H9 (cell line): Measurements from ENCODE around the gene ZNF365. TPM values are rescaled to one million over a fixed set of nuclear protein-coding genes. Genes with fewer than 3 reads are reported as not detected.

Experiments used
- DNase-seq: peaks from one replicate; pipeline ENCODE4 v3.0.0-alpha.2; 2017
- H2AFZ ChIP-seq: one replicate; pipeline ENCODE4 v1.6.1; 2013; ENCODE audit warnings: mild to moderate bottlenecking, low read length, control low read depth, moderate library complexity
- H2AK5ac ChIP-seq: 2 replicates; pipeline ENCODE4 v1.6.1; 2013; ENCODE audit warnings: low read length, control low read depth, mixed read lengths; ENCODE audit not compliant: insufficient read length
- H2BK120ac ChIP-seq: one replicate; pipeline ENCODE4 v1.6.1; 2013; ENCODE audit warnings: low read depth, mild to moderate bottlenecking, low read length, control low read depth, inconsistent platforms; ENCODE audit not compliant: poor library complexity, severe bottlenecking
- H2BK12ac ChIP-seq: 2 replicates; pipeline ENCODE4 v1.6.1; 2013; ENCODE audit warnings: low read length, control low read depth, mixed read lengths, low read depth; ENCODE audit not compliant: insufficient read length
- H2BK15ac ChIP-seq: 2 replicates; pipeline ENCODE4 v1.6.1; 2013; ENCODE audit warnings: low read depth, low read length, control low read depth
- H2BK20ac ChIP-seq: one replicate; pipeline ENCODE4 v1.6.1; 2013; ENCODE audit warnings: low read depth, mild to moderate bottlenecking, low read length, control low read depth, inconsistent platforms; ENCODE audit not compliant: poor library complexity, severe bottlenecking
- H2BK5ac ChIP-seq: 2 replicates; pipeline ENCODE4 v1.6.1; 2013; ENCODE audit warnings: low read length, control low read depth, mixed read lengths; ENCODE audit not compliant: insufficient read length
- H3K14ac ChIP-seq: 2 replicates; pipeline ENCODE4 v1.6.1; 2013; ENCODE audit warnings: low read length, control low read depth; ENCODE audit not compliant: insufficient read depth
- H3K18ac ChIP-seq: 2 replicates; pipeline ENCODE4 v1.6.1; 2013; ENCODE audit warnings: low read depth, mild to moderate bottlenecking, mixed read lengths, low read length, control low read depth; ENCODE audit not compliant: insufficient read length
- H3K23ac ChIP-seq: 2 replicates; pipeline ENCODE4 v1.6.1; 2013; ENCODE audit warnings: low read length, control low read depth, mixed read lengths, low read depth; ENCODE audit not compliant: insufficient read length
- H3K23me2 ChIP-seq: 2 replicates; pipeline ENCODE4 v1.6.1; 2013; ENCODE audit warnings: low read depth, mild to moderate bottlenecking, mixed read lengths, low read length, control low read depth; ENCODE audit not compliant: insufficient read length, poor library complexity, severe bottlenecking
- H3K27ac ChIP-seq: 2 replicates; pipeline ENCODE4 v1.5.1; 2013; ENCODE audit warnings: low read length, control low read depth, mixed read lengths, low read depth; ENCODE audit not compliant: insufficient read length
- H3K27me3 ChIP-seq: 2 replicates; pipeline ENCODE4 v1.6.1; 2013; ENCODE audit warnings: low read length, control low read depth, inconsistent platforms; ENCODE audit not compliant: insufficient read depth
- H3K4ac ChIP-seq: 2 replicates; pipeline ENCODE4 v1.6.1; 2013; ENCODE audit warnings: low read depth, mild to moderate bottlenecking, control low read depth, inconsistent platforms, low read length, moderate library complexity
- H3K4me1 ChIP-seq: 2 replicates; pipeline ENCODE4 v1.6.1; 2013; ENCODE audit warnings: low read length, control low read depth, inconsistent platforms; ENCODE audit not compliant: insufficient read depth
- H3K4me2 ChIP-seq: 2 replicates; pipeline ENCODE4 v1.6.1; 2013; ENCODE audit warnings: low read length, control low read depth, mixed read lengths; ENCODE audit not compliant: insufficient read length, insufficient read depth
- H3K56ac ChIP-seq: 2 replicates; pipeline ENCODE4 v1.6.1; 2013; ENCODE audit warnings: low read depth, mild to moderate bottlenecking, mixed read lengths, low read length, control low read depth; ENCODE audit not compliant: insufficient read length
- H3K79me1 ChIP-seq: 2 replicates; pipeline ENCODE4 v1.6.1; 2013; ENCODE audit warnings: low read depth, mild to moderate bottlenecking, moderate library complexity, low read length, control low read depth, inconsistent platforms; ENCODE audit not compliant: insufficient read depth, poor library complexity, severe bottlenecking
- H3K79me2 ChIP-seq: 2 replicates; pipeline ENCODE4 v1.6.1; 2013; ENCODE audit warnings: low read length, control low read depth, inconsistent platforms; ENCODE audit not compliant: insufficient read depth
- H3K9ac ChIP-seq: 2 replicates; pipeline ENCODE4 v1.6.1; 2013; ENCODE audit warnings: low read length, control low read depth, mixed read lengths; ENCODE audit not compliant: insufficient read length; ENCODE audit errors: extremely low read depth
- H3K9me3 ChIP-seq: one replicate; pipeline ENCODE4 v1.6.1; 2013; ENCODE audit warnings: low read depth, low read length, inconsistent platforms; ENCODE audit not compliant: control insufficient read depth
- H3T11ph ChIP-seq: one replicate; pipeline ENCODE4 v1.6.1; 2013; ENCODE audit warnings: mild to moderate bottlenecking, low read length, control low read depth, inconsistent platforms
- H4K20me1 ChIP-seq: one replicate; pipeline ENCODE4 v1.6.1; 2013; ENCODE audit not compliant: control insufficient read depth, insufficient read length, insufficient read depth
- H4K5ac ChIP-seq: 2 replicates; pipeline ENCODE4 v1.6.1; 2013; ENCODE audit warnings: low read depth, mild to moderate bottlenecking, mixed read lengths, low read length, control low read depth; ENCODE audit not compliant: insufficient read length
- H4K8ac ChIP-seq: replicated peaks from 2 replicates; pipeline ENCODE4 v1.6.1; 2013; ENCODE audit warnings: low read length, control low read depth, mixed read lengths, low read depth; ENCODE audit not compliant: insufficient read length
- H4K91ac ChIP-seq: 2 replicates; pipeline ENCODE4 v1.6.1; 2013; ENCODE audit warnings: low read depth, mild to moderate bottlenecking, moderate library complexity, mixed read lengths, low read length, control low read depth; ENCODE audit not compliant: insufficient read length
- H3K27ac Mint-ChIP-seq, 3 experiments: 2 replicates in 2 of 3; 3 replicates in 1 of 3; pipeline ENCODE4 v1.8.0; 2020 to 2021; ENCODE audit warnings: mixed read lengths in 3 of 3, mild to moderate bottlenecking in 1 of 3, moderate library complexity in 1 of 3
- H3K27me3 Mint-ChIP-seq: 2 replicates; pipeline ENCODE4 v1.8.0; 2021; ENCODE audit warnings: low read depth, mild to moderate bottlenecking, moderate library complexity, mixed read lengths
- H3K36me3 Mint-ChIP-seq, 3 experiments: 2 replicates in 2 of 3; 3 replicates in 1 of 3; pipeline ENCODE4 v1.8.0; 2020 to 2021; ENCODE audit warnings: low read depth in 3 of 3, mixed read lengths in 3 of 3; ENCODE audit not compliant: insufficient read depth in 1 of 3
- H3K4me1 Mint-ChIP-seq, 2 experiments: 2 replicates each; pipeline ENCODE4 v1.8.0; 2020; ENCODE audit warnings: mixed read lengths in 2 of 2
- H3K4me3 Mint-ChIP-seq, 2 experiments: 2 replicates in 1 of 2; 3 replicates in 1 of 2; pipeline ENCODE4 v1.8.0; 2020 to 2021; ENCODE audit warnings: mild to moderate bottlenecking in 2 of 2, mixed read lengths in 2 of 2, moderate library complexity in 1 of 2
- H3K9me3 Mint-ChIP-seq, 2 experiments: 2 replicates in 1 of 2; 3 replicates in 1 of 2; pipeline ENCODE4 v1.8.0; 2020; ENCODE audit warnings: mild to moderate bottlenecking in 2 of 2, mixed read lengths in 2 of 2, moderate library complexity in 1 of 2
- WGBS: extraction: QIAGEN DNeasy Blood & Tissue Kit; methylation state at CpG from one replicate; pipeline ENCODE4 v1.1.7; 2013; ENCODE audit warnings: missing lambda C conversion rate, low lambda C conversion rate, mixed read lengths; ENCODE audit not compliant: insufficient read length; ENCODE audit errors: extremely low coverage; 5-methylcytosine and 5-hydroxymethylcytosine counted together
- total RNA-seq: library from RNA; stranded (reverse); gene quantifications from 2 replicates; pipeline ENCODE4 v1.2.1, GENCODE V29; 2021
- TF ChIP-seq, protein P1 (sequence below): fragments of 200-600 bp; sonication (generic); conservative IDR thresholded peaks from 3 replicates; pipeline ENCODE4 v1.8.0; 2021; ENCODE audit warnings: antibody characterized with exemption, mild to moderate bottlenecking

The ZNF365 gene
- total RNA-seq, 1 experiment from 2014 or later: 0.59 TPM

- Mint-ChIP-seq H3K27me3 (no peaks in the 10 kb centered on the region), H3K9me3 (no peaks in the 10 kb centered on the region), H3K36me3 (no peaks in the 10 kb centered on the region), H3K4me1 (peaks cover 3 to 6% of the 10 kb centered on the region in 2 experiments; a peak in 3 of 4 replicates), H3K4me3 (no peak overlapping the region), H3K27ac (no peak overlapping the region)
- Histone ChIP-seq H3K4ac (no peak overlapping the region), H4K8ac (no peak overlapping the region), H2AK5ac (no peak overlapping the region), H3K27ac (no peak overlapping the region), H2BK5ac (no peak overlapping the region), H3K4me1 (no peaks in the 10 kb centered on the region), H2BK12ac (no peak overlapping the region), H2BK120ac (no peak overlapping the region), H3K79me2 (no peaks in the 10 kb centered on the region), H3K23ac (no peak overlapping the region), H4K91ac (no peak overlapping the region), H3K18ac (no peak overlapping the region), H2BK20ac (no peak overlapping the region), H3K27me3 (no peaks in the 10 kb centered on the region), H4K5ac (no peak overlapping the region), H2BK15ac (no peak overlapping the region), H2AFZ (no peak overlapping the region), H3K4me2 (no peak overlapping the region), H3T11ph (no peak overlapping the region), H3K9me3 (no peaks in the 10 kb centered on the region), H3K23me2 (no peaks in the 10 kb centered on the region), H3K56ac (no peak overlapping the region), H3K79me1 (no peaks in the 10 kb centered on the region), H3K14ac (no peak overlapping the region), H4K20me1 (no peaks in the 10 kb centered on the region), H3K9ac (no peak overlapping the region)
- TF ChIP-seq, protein P1, sequence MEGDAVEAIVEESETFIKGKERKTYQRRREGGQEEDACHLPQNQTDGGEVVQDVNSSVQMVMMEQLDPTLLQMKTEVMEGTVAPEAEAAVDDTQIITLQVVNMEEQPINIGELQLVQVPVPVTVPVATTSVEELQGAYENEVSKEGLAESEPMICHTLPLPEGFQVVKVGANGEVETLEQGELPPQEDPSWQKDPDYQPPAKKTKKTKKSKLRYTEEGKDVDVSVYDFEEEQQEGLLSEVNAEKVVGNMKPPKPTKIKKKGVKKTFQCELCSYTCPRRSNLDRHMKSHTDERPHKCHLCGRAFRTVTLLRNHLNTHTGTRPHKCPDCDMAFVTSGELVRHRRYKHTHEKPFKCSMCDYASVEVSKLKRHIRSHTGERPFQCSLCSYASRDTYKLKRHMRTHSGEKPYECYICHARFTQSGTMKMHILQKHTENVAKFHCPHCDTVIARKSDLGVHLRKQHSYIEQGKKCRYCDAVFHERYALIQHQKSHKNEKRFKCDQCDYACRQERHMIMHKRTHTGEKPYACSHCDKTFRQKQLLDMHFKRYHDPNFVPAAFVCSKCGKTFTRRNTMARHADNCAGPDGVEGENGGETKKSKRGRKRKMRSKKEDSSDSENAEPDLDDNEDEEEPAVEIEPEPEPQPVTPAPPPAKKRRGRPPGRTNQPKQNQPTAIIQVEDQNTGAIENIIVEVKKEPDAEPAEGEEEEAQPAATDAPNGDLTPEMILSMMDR: no peak
- WGBS: no CpG with 5 or more reads among the region's 5 CpGs
- DNase-seq: no peak
These were observed 9.9 kb downstream of the ZNF365 start for GRCh38 chr10:62384057-62384446.
